NT2/D1 (cell line): ENCODE measurements around the gene JUN.

Experiments
- SUZ12 ChIP-seq: IDR thresholded peaks from 2 replicates; pipeline ENCODE4 v1.6.1; 2011; ENCODE audit not compliant: insufficient read length, insufficient read depth; ENCODE audit errors: extremely low read depth
- YY1 ChIP-seq: IDR thresholded peaks from 2 replicates; pipeline ENCODE4 v1.6.1; 2011; ENCODE audit not compliant: insufficient read length, insufficient read depth
- ZNF274 ChIP-seq: IDR thresholded peaks from 2 replicates; pipeline ENCODE4 v1.6.1; 2011; ENCODE audit warnings: mild to moderate bottlenecking, low read depth, low read length

GRCh38 chr1:58746182-58746581 lies 37.7 kb downstream of the JUN start:
- TF ChIP-seq YY1 (no peak), SUZ12 (no peak), ZNF274 (no peak)
